GM21786 (cell line): Measurements from ENCODE around the gene GPATCH1.
A peak's percentile ranks its signal among the peaks of the same experiment; 100 is the strongest.
"Not testable (repeated sequence)": the region's sequence is repeated elsewhere in the genome, so short reads cannot be mapped to it uniquely, and the experiment has no call there.

Source experiments
- ATAC-seq: cut with Tn5 transposase; IDR thresholded peaks from one replicate; pipeline ENCODE4 v1.9.1; 2021; ENCODE audit not compliant: unreplicated experiment

Gene GPATCH1

DNA sequence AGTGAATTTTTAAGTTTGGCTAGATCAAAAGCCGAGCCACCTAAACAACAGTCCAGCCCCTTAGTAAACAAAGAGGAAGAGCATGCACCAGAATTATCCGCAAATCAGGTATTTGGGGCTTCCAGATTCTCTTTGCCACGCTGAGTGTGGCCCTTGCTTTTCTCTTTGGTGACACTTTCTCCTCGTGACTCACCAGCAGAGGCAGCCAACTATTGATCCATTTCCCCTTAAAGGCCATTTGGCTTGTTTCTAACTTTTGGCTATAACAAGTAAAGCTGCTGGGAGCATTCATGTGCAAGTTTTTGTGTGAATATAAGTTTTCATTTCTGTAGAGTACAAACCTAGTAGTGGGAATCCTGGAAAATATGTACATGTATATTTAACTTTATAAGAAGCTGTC lies 33.3 kb downstream of the GPATCH1 start:
- ATAC-seq: no peak

DNA sequence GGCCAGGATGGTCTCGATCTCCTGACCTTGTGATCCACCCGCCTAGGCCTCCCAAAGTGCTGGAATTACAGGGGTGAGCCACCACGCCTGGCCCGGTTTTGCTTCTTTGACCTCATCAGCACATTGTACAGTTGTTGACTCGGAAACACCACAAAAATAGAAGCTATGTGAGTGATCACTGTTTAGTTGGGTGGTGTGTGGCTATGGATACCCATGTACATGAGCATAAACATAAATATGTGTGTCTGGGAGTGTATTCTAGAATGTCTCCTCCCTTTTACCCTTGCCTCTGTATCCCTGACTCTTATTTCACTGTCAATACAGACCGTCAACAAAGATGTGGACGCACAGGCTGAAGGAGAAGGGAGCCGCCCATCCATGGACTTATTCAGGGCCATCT lies 36.5 kb downstream of the GPATCH1 start:
- no peak for ATAC-seq

GRCh38 chr19:33118643-33119042 lies 37.7 kb downstream of the GPATCH1 start:
- no peak for ATAC-seq

GRCh38 chr19:33124207-33125098 lies 43.5 kb downstream of the GPATCH1 start:
- no peak for ATAC-seq

DNA sequence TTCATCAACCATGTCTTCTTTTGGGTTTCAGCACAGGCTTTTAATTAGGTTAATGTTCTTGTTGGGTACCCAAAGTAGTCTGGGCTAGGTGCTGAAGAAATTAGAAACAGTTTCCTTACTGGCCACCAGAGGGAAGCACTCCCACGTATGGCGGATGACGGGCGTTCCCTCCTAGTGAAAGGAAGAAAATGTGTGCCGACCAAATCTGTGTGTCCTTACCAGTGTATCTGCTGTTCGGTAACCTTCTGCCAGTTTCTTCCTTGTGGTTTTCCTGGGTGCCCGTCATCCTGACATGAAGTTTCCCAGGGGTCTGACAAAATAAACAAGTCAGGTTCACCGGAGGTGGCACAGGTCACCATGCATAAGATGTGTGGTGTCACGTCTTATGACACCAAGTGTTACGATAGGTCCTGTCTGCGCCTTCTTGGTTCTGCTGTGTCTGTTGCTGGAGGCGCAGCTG lies 45.0 kb downstream of the GPATCH1 start:
- peak; percentile 72 for ATAC-seq

DNA sequence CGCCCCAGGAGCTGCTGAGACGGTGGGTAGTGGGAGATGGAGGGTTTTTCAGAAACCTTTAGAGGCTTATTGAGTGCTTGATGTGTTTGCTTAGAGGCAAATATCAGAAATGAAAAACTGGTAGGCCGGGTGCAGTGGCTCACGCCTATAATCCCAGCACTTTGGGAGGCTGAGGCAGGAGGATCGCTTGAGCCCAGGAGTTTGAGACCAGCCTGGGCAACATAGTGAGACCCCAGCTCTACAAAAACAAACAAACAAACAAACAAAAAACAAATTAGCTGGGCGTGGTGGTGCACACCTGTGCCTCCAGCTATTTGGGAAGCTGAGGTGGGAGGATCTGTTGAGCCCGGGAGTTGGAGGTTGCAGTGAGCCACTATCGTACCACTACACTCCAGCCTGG lies 45.7 kb downstream of the GPATCH1 start:
- not testable (repeated sequence) for ATAC-seq

GRCh38 chr19:33129901-33130300 lies 48.9 kb downstream of the GPATCH1 start:
- no peak for ATAC-seq

DNA sequence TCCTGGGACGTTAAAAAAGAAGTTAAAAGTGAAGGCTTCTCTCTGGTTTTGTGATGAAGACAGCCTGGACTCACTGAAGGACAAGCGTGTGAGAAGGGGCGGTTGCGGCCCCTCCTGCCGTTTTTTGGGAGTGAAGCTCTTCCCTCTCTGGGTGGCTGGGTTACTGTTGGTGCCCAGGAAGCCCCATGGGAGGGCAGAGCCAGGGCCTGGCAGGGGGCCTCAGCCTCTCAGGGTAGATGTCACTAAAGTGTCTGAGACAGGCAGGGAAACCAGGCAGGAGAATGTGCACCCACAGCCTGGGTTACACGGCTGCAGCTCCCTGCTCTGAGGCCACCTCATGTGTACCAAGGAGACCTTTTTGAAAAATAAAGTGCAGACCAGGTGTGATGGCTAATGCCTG lies 49.5 kb downstream of the GPATCH1 start:
- no peak for ATAC-seq

- no peak for ATAC-seq
Observed at GRCh38 chr19:33132021-33132420, 51.0 kb downstream of the GPATCH1 start, which contains the start of gene WDR88. Gene WDR88, plus strand, starts transcription at chr19:33132114. Its CDS starts 56 bp downstream, at chr19:33132170.

DNA sequence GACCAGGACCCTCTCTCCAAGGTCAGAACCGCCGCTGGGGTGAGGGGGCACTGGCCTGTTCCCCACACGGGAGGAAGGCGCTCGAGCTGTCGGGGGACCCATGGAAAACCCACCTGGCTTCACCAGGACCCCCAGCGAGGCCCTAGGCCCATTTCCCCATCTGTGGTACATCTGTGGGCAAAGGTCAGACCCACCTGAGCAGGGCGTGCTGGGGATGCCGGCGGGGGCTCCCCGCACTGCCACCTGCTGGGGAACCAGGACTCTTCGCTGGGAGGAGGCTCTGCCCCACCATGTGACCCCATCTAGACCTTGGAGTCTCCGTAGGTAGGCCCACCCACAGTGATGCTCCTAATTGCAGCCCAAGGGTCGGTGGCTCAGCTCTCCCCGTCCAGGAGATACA lies 51.4 kb downstream of the GPATCH1 start:
- ATAC-seq: no peak

- no peak for ATAC-seq
Observed at GRCh38 chr19:33133438-33134031, 52.6 kb downstream of the GPATCH1 start.

DNA sequence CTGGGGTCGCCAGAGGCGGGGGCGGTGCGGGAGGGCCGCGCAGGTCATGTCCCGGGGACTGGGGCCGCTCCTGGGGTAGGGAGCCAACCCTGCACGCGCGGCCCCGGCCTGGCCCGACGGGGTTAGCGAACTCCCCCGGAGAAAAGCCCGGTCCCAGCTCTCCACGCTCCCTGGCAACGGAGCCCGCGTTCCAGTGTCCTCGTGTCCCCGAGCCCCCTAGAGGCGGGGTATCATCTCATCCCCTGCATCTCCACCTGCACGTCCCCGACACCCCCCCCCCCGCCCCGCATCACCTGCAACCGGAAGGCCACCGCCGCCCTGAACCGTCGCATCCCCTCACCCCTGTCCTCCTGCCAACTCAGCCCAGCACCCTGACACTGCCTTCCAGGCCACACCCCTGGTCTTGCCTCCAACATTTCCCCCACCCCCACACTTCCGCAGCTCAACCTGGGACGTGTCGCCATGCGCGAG lies 53.6 kb downstream of the GPATCH1 start:
- no peak for ATAC-seq

DNA sequence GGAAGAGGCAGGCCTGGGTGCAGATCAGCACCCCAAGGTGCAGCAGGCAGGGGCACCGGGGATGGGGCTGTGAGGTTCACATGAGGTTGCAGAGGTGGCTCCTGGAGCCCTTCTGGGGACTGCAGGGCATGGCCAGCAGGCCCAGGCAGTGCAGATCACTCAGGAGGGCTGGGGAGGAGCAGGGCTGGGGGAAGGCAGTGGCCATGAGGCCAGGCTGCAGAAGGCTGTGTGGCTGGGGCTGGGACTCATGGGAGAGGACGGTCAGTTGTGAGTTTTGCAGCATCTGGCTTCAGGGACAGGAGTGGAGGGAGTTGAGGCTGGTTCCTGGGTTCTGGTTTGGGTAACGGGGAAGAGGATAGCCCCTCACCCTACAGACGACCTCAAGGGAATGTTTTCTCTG lies 58.2 kb downstream of the GPATCH1 start:
- no peak for ATAC-seq

DNA sequence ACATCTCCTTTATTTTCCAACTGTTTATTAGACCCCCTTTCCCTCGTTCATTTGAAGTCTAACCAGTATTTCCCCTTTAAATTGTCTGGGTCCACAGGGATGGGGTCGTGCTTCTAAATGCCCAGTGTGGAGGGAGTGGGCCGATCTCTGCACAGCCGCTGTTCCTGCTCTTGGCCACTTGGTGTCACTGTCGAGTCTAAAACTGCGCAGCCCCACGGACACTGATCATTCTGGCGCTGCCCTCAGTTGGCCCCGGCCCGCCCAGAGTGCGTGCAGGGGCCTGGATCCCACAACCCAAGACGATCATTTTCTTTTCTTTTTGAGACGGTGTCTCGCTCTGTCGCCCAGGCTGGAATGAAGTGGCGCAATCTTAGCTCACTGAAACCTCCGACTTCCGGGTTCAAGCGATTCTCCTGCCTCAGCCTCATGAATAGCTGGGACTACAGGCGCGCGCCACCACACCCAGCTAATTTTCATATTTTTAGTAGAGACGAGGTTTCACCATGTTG lies 63.0 kb downstream of the GPATCH1 start:
- no peak for ATAC-seq

- no peak for ATAC-seq
Observed at GRCh38 chr19:33146209-33146608, 65.2 kb downstream of the GPATCH1 start.

- ATAC-seq: no peak
Observed at GRCh38 chr19:33147538-33147937, 66.6 kb downstream of the GPATCH1 start.

DNA sequence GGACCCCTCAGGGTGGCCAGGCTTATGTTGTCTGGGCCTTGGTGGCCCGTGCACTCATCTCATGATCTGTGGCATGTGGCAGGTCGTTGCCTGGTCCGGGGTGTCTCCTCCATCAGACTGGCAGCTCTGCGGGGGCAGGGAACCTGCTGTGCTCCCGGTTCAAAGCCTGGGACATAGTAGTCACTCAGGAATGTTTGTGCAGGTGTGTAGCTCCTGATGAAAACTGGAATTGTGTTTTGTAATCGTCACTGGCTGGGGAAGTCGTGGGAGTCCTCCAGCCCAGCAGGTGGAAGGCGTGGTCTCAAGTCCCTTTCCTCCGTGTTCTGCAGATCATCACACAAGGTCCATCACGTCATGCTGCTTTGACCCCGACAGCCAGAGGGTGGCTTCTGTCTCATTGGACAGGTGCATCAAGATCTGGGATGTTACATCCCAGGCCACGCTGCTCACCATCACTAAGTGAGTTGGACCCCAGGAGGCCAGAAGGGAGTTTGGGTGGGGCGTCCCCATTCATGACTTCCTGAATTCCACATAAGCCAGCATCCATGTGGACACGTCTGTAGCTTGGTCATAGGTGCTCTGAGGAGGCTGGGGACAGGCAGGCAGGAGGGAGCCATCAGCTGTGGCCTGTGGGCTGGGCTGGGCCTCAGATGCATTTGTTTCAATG lies 70.0 kb downstream of the GPATCH1 start:
- ATAC-seq: no peak

- ATAC-seq: no peak
Observed at GRCh38 chr19:33152176-33152575, 71.2 kb downstream of the GPATCH1 start.

- not testable (repeated sequence) for ATAC-seq
Observed at GRCh38 chr19:33152625-33153024, 71.6 kb downstream of the GPATCH1 start.

DNA sequence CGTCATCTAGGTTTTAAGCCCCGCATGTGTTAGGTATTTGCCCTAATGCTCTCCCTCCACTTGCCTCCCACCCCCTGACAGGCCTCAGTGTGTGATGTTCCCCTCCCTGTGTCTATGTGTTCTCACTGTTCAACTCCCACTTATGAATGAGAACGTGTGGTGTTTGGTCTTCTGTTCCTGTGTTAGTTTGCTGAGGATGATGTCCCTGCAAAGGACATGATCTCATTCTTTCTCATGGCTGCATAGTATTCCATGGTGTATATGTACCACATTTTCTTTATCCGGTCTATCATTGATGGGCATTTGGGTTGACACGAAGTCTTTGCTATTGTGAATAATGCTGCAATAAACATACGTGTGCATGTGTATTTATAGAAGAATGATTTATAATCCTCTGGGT lies 73.3 kb downstream of the GPATCH1 start:
- not testable (repeated sequence) for ATAC-seq

DNA sequence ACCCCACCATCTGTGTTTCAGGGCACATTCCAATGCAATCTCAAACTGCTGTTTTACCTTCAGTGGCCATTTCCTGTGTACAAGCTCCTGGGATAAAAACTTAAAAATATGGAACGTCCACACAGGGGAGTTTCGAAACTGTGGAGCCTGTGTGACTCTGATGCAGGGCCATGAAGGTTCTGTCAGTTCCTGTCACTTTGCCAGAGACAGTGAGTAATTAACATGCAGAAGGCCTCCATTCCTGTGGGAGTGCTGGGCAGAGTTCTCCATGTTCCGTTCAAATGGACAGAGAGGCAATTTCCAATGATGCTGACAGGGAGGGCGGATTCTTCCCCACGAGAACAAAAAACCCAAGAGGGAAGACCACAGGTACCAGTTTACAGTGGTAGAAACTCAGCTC lies 75.4 kb downstream of the GPATCH1 start:
- no peak for ATAC-seq
